GM23338 (cell line): Measurements from ENCODE around the gene NTN4. TPM values are rescaled to one million over a fixed set of nuclear protein-coding genes. Genes with fewer than 3 reads are reported as not detected.

Experiments used
- ATAC-seq: fragments of 200-7000 bp; cut with Tn5 transposase; 3 replicates; pipeline ENCODE4 v1.9.1; 2020
- DNase-seq: peaks from one replicate; pipeline ENCODE4 v3.0.0-alpha.2; 2015; ENCODE audit warnings: low spot score
- H2AFZ ChIP-seq: fragments of 200-600 bp; sonication (generic); 2 replicates; pipeline ENCODE4 v1.8.0; 2016; ENCODE audit warnings: antibody characterized with exemption, mild to moderate bottlenecking, moderate library complexity
- H3F3A ChIP-seq: fragments of 200-600 bp; sonication (generic); replicated peaks from 2 replicates; pipeline ENCODE4 v1.8.0; 2017; ENCODE audit warnings: antibody characterized with exemption, mixed run types, low read depth
- H3K27ac ChIP-seq: fragments of 200-600 bp; sonication (generic); 2 replicates; pipeline ENCODE4 v1.6.1; 2016; ENCODE audit warnings: low read depth
- H3K27me3 ChIP-seq: fragments of 200-600 bp; sonication (generic); 2 replicates; pipeline ENCODE4 v1.8.0; 2016; ENCODE audit warnings: mild to moderate bottlenecking, mixed run types, moderate library complexity; ENCODE audit not compliant: insufficient read depth
- H3K36me3 ChIP-seq: fragments of 200-600 bp; sonication (generic); 2 replicates; pipeline ENCODE4 v1.8.0; 2016; ENCODE audit warnings: mild to moderate bottlenecking; ENCODE audit not compliant: insufficient read depth
- H3K4me1 ChIP-seq: fragments of 200-600 bp; sonication (generic); 2 replicates; pipeline ENCODE4 v1.8.0; 2016; ENCODE audit warnings: mild to moderate bottlenecking, moderate library complexity; ENCODE audit not compliant: insufficient read depth
- H3K4me2 ChIP-seq: fragments of 200-600 bp; sonication (generic); 2 replicates; pipeline ENCODE4 v1.7.1; 2017; ENCODE audit warnings: mixed run types
- H3K4me3 ChIP-seq: fragments of 200-600 bp; sonication (generic); 2 replicates; pipeline ENCODE4 v1.6.1; 2016; ENCODE audit warnings: mixed run types
- H3K79me2 ChIP-seq: fragments of 200-600 bp; sonication (generic); replicated peaks from 2 replicates; pipeline ENCODE4 v1.8.0; 2017; ENCODE audit warnings: mild to moderate bottlenecking; ENCODE audit not compliant: insufficient read depth
- H3K9me2 ChIP-seq: fragments of 200-600 bp; sonication (generic); 2 replicates; pipeline ENCODE4 v1.8.0; 2017; ENCODE audit not compliant: insufficient read depth
- H4K20me1 ChIP-seq: fragments of 200-600 bp; sonication (generic); replicated peaks from 2 replicates; pipeline ENCODE4 v1.8.0; 2017; ENCODE audit warnings: mild to moderate bottlenecking; ENCODE audit not compliant: insufficient read depth
- H3K27ac Mint-ChIP-seq: 2 replicates; pipeline ENCODE4 v1.8.0; 2020; ENCODE audit warnings: inconsistent platforms, mild to moderate bottlenecking, moderate library complexity, mixed read lengths
- H3K27me3 Mint-ChIP-seq: 3 replicates; pipeline ENCODE4 v1.8.0; 2022; ENCODE audit warnings: low read depth, mild to moderate bottlenecking, moderate library complexity, mixed read lengths, inconsistent platforms; ENCODE audit not compliant: insufficient read depth, poor library complexity
- H3K36me3 Mint-ChIP-seq: 3 replicates; pipeline ENCODE4 v1.8.0; 2021; ENCODE audit warnings: low read depth, mild to moderate bottlenecking, inconsistent platforms, moderate library complexity, mixed read lengths
- H3K4me1 Mint-ChIP-seq: 3 replicates; pipeline ENCODE4 v1.8.0; 2020; ENCODE audit warnings: mild to moderate bottlenecking, inconsistent platforms, mixed read lengths
- H3K4me3 Mint-ChIP-seq: 3 replicates; pipeline ENCODE4 v1.8.0; 2021; ENCODE audit warnings: moderate library complexity, mild to moderate bottlenecking, inconsistent platforms, mixed read lengths
- H3K9me3 Mint-ChIP-seq: 3 replicates; pipeline ENCODE4 v1.8.0; 2020; ENCODE audit warnings: moderate library complexity, mild to moderate bottlenecking, inconsistent platforms, mixed read lengths
- NANOG ChIP-seq: IDR thresholded peaks from 2 replicates; pipeline ENCODE4 v1.6.1; 2016; ENCODE audit warnings: antibody characterized with exemption, borderline replicate concordance
- polyA plus RNA-seq: library from polyadenylated mRNA; unstranded; fragments of >200 nt; fragmentation: Nextera tagmentation; extraction: Ambion mirVana; gene quantifications from 2 replicates; pipeline ENCODE4 v1.2.1, GENCODE V29; 2016
- total RNA-seq: library from RNA; depleted of rRNA; stranded (reverse); fragments of >200 nt; shearing (Covaris generic); gene quantifications from 2 replicates; pipeline ENCODE4 v1.2.3, GENCODE V29; 2014
- TF ChIP-seq, protein P1 (sequence below): fragments of 250-450 bp; sonication (Bioruptor Pico); IDR thresholded peaks from 2 replicates; pipeline ENCODE4 v1.5.0; 2020; ENCODE audit warnings: mild to moderate bottlenecking, moderate library complexity
- TF ChIP-seq, protein P2 (sequence below): IDR thresholded peaks from 2 replicates; pipeline ENCODE4 v1.6.1; 2016; ENCODE audit warnings: antibody characterized with exemption

NTN4 gene
- total and polyA plus RNA-seq, 2 experiments from 2014 or later, result 1.5 to 3.8 TPM

DNA sequence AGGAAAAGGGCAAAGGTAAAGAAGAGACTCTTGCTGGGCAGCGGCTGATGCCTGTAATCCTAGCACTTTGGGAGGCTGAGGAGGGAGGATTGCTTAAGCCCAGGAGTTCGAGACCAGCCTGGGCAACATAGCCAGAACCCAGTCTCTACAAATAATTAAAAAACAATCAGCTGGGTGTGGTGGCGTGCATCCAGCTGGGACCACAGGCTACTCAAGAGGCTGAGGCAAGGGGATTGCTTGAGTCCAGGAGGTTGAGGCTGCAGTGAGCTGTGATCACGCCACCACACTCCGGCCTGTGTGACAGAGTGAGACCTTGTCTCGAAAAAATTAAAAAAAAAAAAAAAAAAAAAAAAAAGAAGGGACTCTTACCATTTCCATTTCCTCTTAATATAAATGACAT is 138.9 kb downstream of the NTN4 start:
- H3K27me3 ChIP-seq, result no peaks in the 10 kb centered on the region
- H3K27ac Mint-ChIP-seq, result no peak overlapping the region
- H3K36me3 Mint-ChIP-seq, result peaks cover 11% of the 10 kb centered on the region
- ATAC-seq (no peak), DNase-seq (no peak)
- H3K9me3 Mint-ChIP-seq, result no peaks in the 10 kb centered on the region
- H3K79me2 ChIP-seq, result no peaks in the 10 kb centered on the region
- H3K27me3 Mint-ChIP-seq, result peaks cover 3% of the 10 kb centered on the region
- no peak overlapping the region for H3K27ac ChIP-seq
- H3K36me3 ChIP-seq, result no peaks in the 10 kb centered on the region
- TF ChIP-seq, protein P1, sequence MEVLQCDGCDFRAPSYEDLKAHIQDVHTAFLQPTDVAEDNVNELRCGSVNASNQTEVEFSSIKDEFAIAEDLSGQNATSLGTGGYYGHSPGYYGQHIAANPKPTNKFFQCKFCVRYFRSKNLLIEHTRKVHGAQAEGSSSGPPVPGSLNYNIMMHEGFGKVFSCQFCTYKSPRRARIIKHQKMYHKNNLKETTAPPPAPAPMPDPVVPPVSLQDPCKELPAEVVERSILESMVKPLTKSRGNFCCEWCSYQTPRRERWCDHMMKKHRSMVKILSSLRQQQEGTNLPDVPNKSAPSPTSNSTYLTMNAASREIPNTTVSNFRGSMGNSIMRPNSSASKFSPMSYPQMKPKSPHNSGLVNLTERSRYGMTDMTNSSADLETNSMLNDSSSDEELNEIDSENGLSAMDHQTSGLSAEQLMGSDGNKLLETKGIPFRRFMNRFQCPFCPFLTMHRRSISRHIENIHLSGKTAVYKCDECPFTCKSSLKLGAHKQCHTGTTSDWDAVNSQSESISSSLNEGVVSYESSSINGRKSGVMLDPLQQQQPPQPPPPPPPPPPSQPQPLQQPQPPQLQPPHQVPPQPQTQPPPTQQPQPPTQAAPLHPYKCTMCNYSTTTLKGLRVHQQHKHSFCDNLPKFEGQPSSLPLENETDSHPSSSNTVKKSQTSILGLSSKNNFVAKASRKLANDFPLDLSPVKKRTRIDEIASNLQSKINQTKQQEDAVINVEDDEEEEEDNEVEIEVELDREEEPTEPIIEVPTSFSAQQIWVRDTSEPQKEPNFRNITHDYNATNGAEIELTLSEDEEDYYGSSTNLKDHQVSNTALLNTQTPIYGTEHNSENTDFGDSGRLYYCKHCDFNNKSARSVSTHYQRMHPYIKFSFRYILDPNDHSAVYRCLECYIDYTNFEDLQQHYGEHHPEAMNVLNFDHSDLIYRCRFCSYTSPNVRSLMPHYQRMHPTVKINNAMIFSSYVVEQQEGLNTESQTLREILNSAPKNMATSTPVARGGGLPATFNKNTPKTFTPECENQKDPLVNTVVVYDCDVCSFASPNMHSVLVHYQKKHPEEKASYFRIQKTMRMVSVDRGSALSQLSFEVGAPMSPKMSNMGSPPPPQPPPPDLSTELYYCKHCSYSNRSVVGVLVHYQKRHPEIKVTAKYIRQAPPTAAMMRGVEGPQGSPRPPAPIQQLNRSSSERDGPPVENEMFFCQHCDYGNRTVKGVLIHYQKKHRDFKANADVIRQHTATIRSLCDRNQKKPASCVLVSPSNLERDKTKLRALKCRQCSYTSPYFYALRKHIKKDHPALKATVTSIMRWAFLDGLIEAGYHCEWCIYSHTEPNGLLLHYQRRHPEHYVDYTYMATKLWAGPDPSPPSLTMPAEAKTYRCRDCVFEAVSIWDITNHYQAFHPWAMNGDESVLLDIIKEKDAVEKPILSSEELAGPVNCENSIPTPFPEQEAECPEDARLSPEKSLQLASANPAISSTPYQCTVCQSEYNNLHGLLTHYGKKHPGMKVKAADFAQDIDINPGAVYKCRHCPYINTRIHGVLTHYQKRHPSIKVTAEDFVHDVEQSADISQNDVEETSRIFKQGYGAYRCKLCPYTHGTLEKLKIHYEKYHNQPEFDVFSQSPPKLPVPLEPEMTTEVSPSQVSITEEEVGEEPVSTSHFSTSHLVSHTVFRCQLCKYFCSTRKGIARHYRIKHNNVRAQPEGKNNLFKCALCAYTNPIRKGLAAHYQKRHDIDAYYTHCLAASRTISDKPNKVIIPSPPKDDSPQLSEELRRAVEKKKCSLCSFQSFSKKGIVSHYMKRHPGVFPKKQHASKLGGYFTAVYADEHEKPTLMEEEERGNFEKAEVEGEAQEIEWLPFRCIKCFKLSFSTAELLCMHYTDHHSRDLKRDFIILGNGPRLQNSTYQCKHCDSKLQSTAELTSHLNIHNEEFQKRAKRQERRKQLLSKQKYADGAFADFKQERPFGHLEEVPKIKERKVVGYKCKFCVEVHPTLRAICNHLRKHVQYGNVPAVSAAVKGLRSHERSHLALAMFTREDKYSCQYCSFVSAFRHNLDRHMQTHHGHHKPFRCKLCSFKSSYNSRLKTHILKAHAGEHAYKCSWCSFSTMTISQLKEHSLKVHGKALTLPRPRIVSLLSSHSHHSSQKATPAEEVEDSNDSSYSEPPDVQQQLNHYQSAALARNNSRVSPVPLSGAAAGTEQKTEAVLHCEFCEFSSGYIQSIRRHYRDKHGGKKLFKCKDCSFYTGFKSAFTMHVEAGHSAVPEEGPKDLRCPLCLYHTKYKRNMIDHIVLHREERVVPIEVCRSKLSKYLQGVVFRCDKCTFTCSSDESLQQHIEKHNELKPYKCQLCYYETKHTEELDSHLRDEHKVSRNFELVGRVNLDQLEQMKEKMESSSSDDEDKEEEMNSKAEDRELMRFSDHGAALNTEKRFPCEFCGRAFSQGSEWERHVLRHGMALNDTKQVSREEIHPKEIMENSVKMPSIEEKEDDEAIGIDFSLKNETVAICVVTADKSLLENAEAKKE (CRISPR knock-in tag), result no peak
- TF ChIP-seq, protein P2, sequence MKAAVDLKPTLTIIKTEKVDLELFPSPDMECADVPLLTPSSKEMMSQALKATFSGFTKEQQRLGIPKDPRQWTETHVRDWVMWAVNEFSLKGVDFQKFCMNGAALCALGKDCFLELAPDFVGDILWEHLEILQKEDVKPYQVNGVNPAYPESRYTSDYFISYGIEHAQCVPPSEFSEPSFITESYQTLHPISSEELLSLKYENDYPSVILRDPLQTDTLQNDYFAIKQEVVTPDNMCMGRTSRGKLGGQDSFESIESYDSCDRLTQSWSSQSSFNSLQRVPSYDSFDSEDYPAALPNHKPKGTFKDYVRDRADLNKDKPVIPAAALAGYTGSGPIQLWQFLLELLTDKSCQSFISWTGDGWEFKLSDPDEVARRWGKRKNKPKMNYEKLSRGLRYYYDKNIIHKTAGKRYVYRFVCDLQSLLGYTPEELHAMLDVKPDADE, result no peak
- TF ChIP-seq NANOG, result no peak
- H2AFZ ChIP-seq, result no peak overlapping the region
- peaks cover under 1% of the 10 kb centered on the region for H3K4me1 ChIP-seq
- no peaks in the 10 kb centered on the region for H3F3A ChIP-seq
- no peaks in the 10 kb centered on the region; the same call in 1 of the 2 replicates for H3K9me2 ChIP-seq
- no peak overlapping the region for H3K4me2 ChIP-seq
- H4K20me1 ChIP-seq, result no peaks in the 10 kb centered on the region; the same call in 1 of the 2 replicates
- H3K4me1 Mint-ChIP-seq, result no peaks in the 10 kb centered on the region
- no peak overlapping the region for H3K4me3 ChIP-seq
- no peak overlapping the region for H3K4me3 Mint-ChIP-seq
